Measurements from ENCODE around the gene KIF16B.

Gene KIF16B

GRCh38 chr20:16560661-16561060, 12.6 kb downstream of the KIF16B start:
- no peak overlapping the region for H3K27ac ChIP-seq (replicated peaks)
- DNase-seq (ENCODE audit: low read depth in 1 of 2, low spot score in 1 of 2), result no peak

GRCh38 chr20:16560216-16560615, 13.0 kb downstream of the KIF16B start:
- DNase-seq (ENCODE audit: low read depth in 1 of 2, low spot score in 1 of 2), result no peak
- no peak overlapping the region for H3K27ac ChIP-seq (replicated peaks)
- no peaks in the 10 kb centered on the region for H3K27me3 ChIP-seq (ENCODE audit: insufficient read depth, poor library complexity, severe bottlenecking)
- no peak overlapping the region for H3K4me3 ChIP-seq (replicated peaks; ENCODE audit: insufficient read depth, low read length)
- TF ChIP-seq REST (IDR thresholded peaks at IDR 0.05; ENCODE audit: insufficient replicate concordance, low read depth) (no peak), POLR2AphosphoS5 (IDR thresholded peaks at IDR 0.05; ENCODE audit: low read depth) (no peak), CTCF (IDR thresholded peaks at IDR 0.05; ENCODE audit: insufficient read depth, low read length) (no peak), GABPA (IDR thresholded peaks at IDR 0.05; ENCODE audit: low read depth) (no peak), SPI1 (IDR thresholded peaks at IDR 0.05; ENCODE audit: borderline replicate concordance, low read depth) (no peak)

More at GRCh38 chr20:16560661-16561060, 12.6 kb downstream of the KIF16B start:
- H3K27me3 ChIP-seq (ENCODE audit: insufficient read depth, poor library complexity, severe bottlenecking), result no peaks in the 10 kb centered on the region
- H3K4me3 ChIP-seq (replicated peaks; ENCODE audit: insufficient read depth, low read length), result no peak overlapping the region
- no peak for TF ChIP-seq CTCF (IDR thresholded peaks at IDR 0.05; ENCODE audit: insufficient read depth, low read length)
- no peak for TF ChIP-seq POLR2AphosphoS5 (IDR thresholded peaks at IDR 0.05; ENCODE audit: low read depth)
- TF ChIP-seq GABPA (IDR thresholded peaks at IDR 0.05; ENCODE audit: low read depth), result no peak
- TF ChIP-seq SPI1 (IDR thresholded peaks at IDR 0.05; ENCODE audit: borderline replicate concordance, low read depth), result no peak
- TF ChIP-seq REST (IDR thresholded peaks at IDR 0.05; ENCODE audit: insufficient replicate concordance, low read depth), result no peak

GRCh38 chr20:16556301-16556700, 16.9 kb downstream of the KIF16B start:
- H3K27me3 ChIP-seq (ENCODE audit: insufficient read depth, poor library complexity, severe bottlenecking), result no peaks in the 10 kb centered on the region
- H3K27ac ChIP-seq (replicated peaks), result no peak overlapping the region
- H3K4me3 ChIP-seq (replicated peaks; ENCODE audit: insufficient read depth, low read length), result no peak overlapping the region
- DNase-seq (ENCODE audit: low read depth in 1 of 2, low spot score in 1 of 2), result no peak
- TF ChIP-seq REST (IDR thresholded peaks at IDR 0.05; ENCODE audit: insufficient replicate concordance, low read depth) (no peak), SPI1 (IDR thresholded peaks at IDR 0.05; ENCODE audit: borderline replicate concordance, low read depth) (no peak), GABPA (IDR thresholded peaks at IDR 0.05; ENCODE audit: low read depth) (no peak)
